BE2C (cell line): Measurements from ENCODE around the gene C7orf25.

Experiments used
- DNase-seq: peaks from one replicate; pipeline ENCODE4 v3.0.0-alpha.2; 2020
- H3K27me3 ChIP-seq: fragments of 250-450 bp; sonication (Bioruptor Pico); 2 replicates; pipeline ENCODE4 v1.5.1; 2020; ENCODE audit warnings: mild to moderate bottlenecking
- H3K36me3 ChIP-seq: fragments of 250-450 bp; sonication (Bioruptor Pico); 2 replicates; pipeline ENCODE4 v1.5.1; 2020; ENCODE audit warnings: mild to moderate bottlenecking
- H3K4me1 ChIP-seq: fragments of 250-450 bp; sonication (Bioruptor Pico); 2 replicates; pipeline ENCODE4 v1.5.1; 2020
- H3K4me3 ChIP-seq: 2 replicates; pipeline ENCODE4 v1.5.1; 2011; ENCODE audit warnings: low read depth, low read length
- H3K9me3 ChIP-seq: fragments of 250-450 bp; sonication (Bioruptor Pico); 2 replicates; pipeline ENCODE4 v1.5.1; 2020
- CTCF ChIP-seq: IDR thresholded peaks from 2 replicates; pipeline ENCODE4 v1.5.1; 2012; ENCODE audit warnings: mild to moderate bottlenecking, low read depth, low read length

The C7orf25 gene

GRCh38 chr7:42925630-42926029, 13.8 kb upstream of the C7orf25 start:
- H3K4me3 ChIP-seq = no peak overlapping the region
- H3K36me3 ChIP-seq = peaks cover 49% of the 10 kb centered on the region
- H3K9me3 ChIP-seq = no peaks in the 10 kb centered on the region
- H3K27me3 ChIP-seq = no peaks in the 10 kb centered on the region
- no peaks in the 10 kb centered on the region for H3K4me1 ChIP-seq
- TF ChIP-seq CTCF = no peak
- no peak for DNase-seq

GRCh38 chr7:42924223-42924838, 12.5 kb upstream of the C7orf25 start:
- Histone ChIP-seq H3K4me3 (no peak overlapping the region), H3K4me1 (no peaks in the 10 kb centered on the region), H3K27me3 (no peaks in the 10 kb centered on the region), H3K9me3 (no peaks in the 10 kb centered on the region), H3K36me3 (peaks cover 62% of the 10 kb centered on the region)
- no peak for DNase-seq
- TF ChIP-seq CTCF = no peak

GRCh38 chr7:42922017-42922753, 10.3 kb upstream of the C7orf25 start:
- Histone ChIP-seq H3K4me1 (no peaks in the 10 kb centered on the region), H3K4me3 (no peak overlapping the region), H3K36me3 (peaks cover 75% of the 10 kb centered on the region), H3K9me3 (no peaks in the 10 kb centered on the region), H3K27me3 (no peaks in the 10 kb centered on the region)
- DNase-seq = no peak
- TF ChIP-seq CTCF = no peak

- no peaks in the 10 kb centered on the region for H3K9me3 ChIP-seq
- H3K4me3 ChIP-seq = no peak overlapping the region
- no peak for TF ChIP-seq CTCF
- no peaks in the 10 kb centered on the region for H3K27me3 ChIP-seq
- no peaks in the 10 kb centered on the region for H3K4me1 ChIP-seq
- peaks cover 29% of the 10 kb centered on the region for H3K36me3 ChIP-seq
- no peak for DNase-seq
Measured at GRCh38 chr7:42915356-42915755, 3.5 kb upstream of the C7orf25 start.

GRCh38 chr7:42914421-42915045, 2.7 kb upstream of the C7orf25 start:
- Histone ChIP-seq H3K4me1 (no peaks in the 10 kb centered on the region), H3K27me3 (no peaks in the 10 kb centered on the region), H3K36me3 (peaks cover 20% of the 10 kb centered on the region), H3K9me3 (no peaks in the 10 kb centered on the region), H3K4me3 (no peak overlapping the region)
- no peak for DNase-seq
- TF ChIP-seq CTCF = no peak

- peaks cover 15% of the 10 kb centered on the region for H3K36me3 ChIP-seq
- TF ChIP-seq CTCF = no peak
- DNase-seq = no peak
- H3K9me3 ChIP-seq = no peaks in the 10 kb centered on the region
- no peaks in the 10 kb centered on the region for H3K27me3 ChIP-seq
- H3K4me1 ChIP-seq = no peaks in the 10 kb centered on the region
- H3K4me3 ChIP-seq = no peak overlapping the region
Measured at GRCh38 chr7:42914009-42914408, 2.1 kb upstream of the C7orf25 start.
